B cell (primary cell): Measurements from ENCODE around the gene FURIN.

Source experiments
- EZH2 ChIP-seq: IDR thresholded peaks from 2 replicates; pipeline ENCODE4 v1.6.1; 2012; ENCODE audit warnings: borderline replicate concordance, low read depth, mild to moderate bottlenecking, moderate library complexity, low read length; ENCODE audit not compliant: insufficient read depth, poor library complexity, severe bottlenecking
- TF ChIP-seq, protein P1 (sequence below): fragments of 200-600 bp; IDR thresholded peaks from one replicate; pipeline ENCODE4 v1.8.0; 2022; ENCODE audit warnings: antibody characterized with exemption, mild to moderate bottlenecking

DNA sequence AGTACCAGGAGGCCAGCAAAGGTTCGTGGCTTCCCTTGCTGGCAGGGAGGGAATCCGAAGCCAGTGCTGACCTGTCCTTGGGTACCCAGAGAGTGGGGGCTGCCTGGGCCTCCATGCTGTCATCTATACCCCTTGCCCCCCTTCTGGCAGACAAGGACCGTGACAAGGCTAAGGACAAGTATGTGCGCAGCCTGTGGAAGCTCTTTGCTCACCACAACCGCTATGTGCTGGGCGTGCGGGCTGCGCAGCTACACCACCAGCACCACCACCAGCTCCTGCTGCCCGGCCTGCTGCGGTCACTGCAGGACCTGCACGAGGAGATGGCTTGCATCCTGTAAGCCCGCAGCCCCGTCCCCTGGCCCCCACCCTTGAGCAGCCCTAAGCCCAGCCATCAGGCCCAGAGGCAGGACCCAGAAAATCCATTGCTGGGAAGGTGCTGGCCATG lies 18.7 kb downstream of the FURIN start:
- TF ChIP-seq, protein P1, sequence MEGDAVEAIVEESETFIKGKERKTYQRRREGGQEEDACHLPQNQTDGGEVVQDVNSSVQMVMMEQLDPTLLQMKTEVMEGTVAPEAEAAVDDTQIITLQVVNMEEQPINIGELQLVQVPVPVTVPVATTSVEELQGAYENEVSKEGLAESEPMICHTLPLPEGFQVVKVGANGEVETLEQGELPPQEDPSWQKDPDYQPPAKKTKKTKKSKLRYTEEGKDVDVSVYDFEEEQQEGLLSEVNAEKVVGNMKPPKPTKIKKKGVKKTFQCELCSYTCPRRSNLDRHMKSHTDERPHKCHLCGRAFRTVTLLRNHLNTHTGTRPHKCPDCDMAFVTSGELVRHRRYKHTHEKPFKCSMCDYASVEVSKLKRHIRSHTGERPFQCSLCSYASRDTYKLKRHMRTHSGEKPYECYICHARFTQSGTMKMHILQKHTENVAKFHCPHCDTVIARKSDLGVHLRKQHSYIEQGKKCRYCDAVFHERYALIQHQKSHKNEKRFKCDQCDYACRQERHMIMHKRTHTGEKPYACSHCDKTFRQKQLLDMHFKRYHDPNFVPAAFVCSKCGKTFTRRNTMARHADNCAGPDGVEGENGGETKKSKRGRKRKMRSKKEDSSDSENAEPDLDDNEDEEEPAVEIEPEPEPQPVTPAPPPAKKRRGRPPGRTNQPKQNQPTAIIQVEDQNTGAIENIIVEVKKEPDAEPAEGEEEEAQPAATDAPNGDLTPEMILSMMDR: no peak
- TF ChIP-seq EZH2: no peak
